ENCODE results near the gene TFAP2C. TPM values are rescaled to one million over a fixed set of nuclear protein-coding genes. Genes with fewer than 3 reads are reported as not detected.

Gene TFAP2C
- polyA plus RNA-seq, 1 donor (not counting 4 experiments of a cell fraction or from before 2014, with no cell fraction given) = 11.5 TPM

DNA sequence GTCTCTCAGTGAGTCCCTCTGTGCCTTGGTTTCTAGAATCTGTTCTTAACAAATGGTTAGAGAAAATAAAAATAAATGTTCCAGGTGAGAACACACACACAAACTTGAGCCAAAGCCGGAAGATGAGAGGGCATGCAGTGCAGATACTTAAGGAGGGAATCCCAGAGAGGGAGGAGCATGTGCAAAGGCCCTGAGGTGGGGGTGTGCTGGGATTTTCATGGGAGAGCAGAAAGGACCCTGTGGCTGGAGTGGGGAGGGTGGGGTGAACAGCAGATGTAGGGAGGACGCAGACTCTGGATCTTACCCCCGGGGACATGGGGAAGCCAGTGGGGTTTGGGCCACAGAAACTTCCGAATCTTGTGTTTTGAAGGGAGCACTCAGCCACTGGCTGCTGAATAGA, 17.5 kb downstream of the TFAP2C start:
- Histone ChIP-seq H3K9me1 (ENCODE audit: control insufficient read depth, extremely low read depth, insufficient read depth, low read length) (no peaks in the 10 kb centered on the region), H3K4me2 (ENCODE audit: control insufficient read depth, extremely low read depth, insufficient read depth, low read depth, low read length) (no peak overlapping the region), H3K36me3 (ENCODE audit: control insufficient read depth in 2 of 2, extremely low read depth in 1 of 2, insufficient read depth in 2 of 2, low read length in 2 of 2) (peaks cover 17 to 19% of the 10 kb centered on the region in 2 experiments), H4K20me1 (ENCODE audit: control insufficient read depth, extremely low read depth, insufficient read depth, low read length) (no peaks in the 10 kb centered on the region), H3K9me3 (ENCODE audit: control insufficient read depth, low read depth, low read length) (no peaks in the 10 kb centered on the region), H3K27me3 (ENCODE audit: control insufficient read depth, extremely low read depth, insufficient read depth, low read length) (no peaks in the 10 kb centered on the region), H3K4me1 (ENCODE audit: control insufficient read depth, extremely low read depth, insufficient read depth, low read length) (no peaks in the 10 kb centered on the region), H2AFZ (ENCODE audit: control insufficient read depth, low read length) (no peak overlapping the region), H3K9ac (ENCODE audit: control insufficient read depth, extremely low read depth, insufficient read depth, low read length) (no peak overlapping the region), H3K4me3 (ENCODE audit: control insufficient read depth in 2 of 3, extremely low read depth in 1 of 3, insufficient read depth in 2 of 3, low read depth in 1 of 3, low read length in 3 of 3) (no peak overlapping the region), H3K79me2 (ENCODE audit: control insufficient read depth, insufficient read depth, low read length) (peaks cover 2% of the 10 kb centered on the region), H3K27ac (ENCODE audit: control insufficient read depth, insufficient read depth, low read length) (no peak overlapping the region)
- FAIRE-seq (no peak), DNase-seq (ENCODE audit: low read depth, low spot score) (no peak)
- dilution Hi-C loops (cut with MboI; ENCODE audit: extremely low pct_ligation_motif_present, low sequenced_read_pairs) = no loop called here
- no peak for TF ChIP-seq CTCF (optimal IDR thresholded peaks at IDR 0.05 in 1 of 3, IDR thresholded peaks at IDR 0.05 in 1 of 3, conservative IDR thresholded peaks at IDR 0.05 in 1 of 3; ENCODE audit: extremely low read depth in 1 of 3, insufficient read depth in 2 of 3, low read length in 3 of 3)
- no peak for TF ChIP-seq EZH2 (IDR thresholded peaks at IDR 0.05; ENCODE audit: low read length)

DNA sequence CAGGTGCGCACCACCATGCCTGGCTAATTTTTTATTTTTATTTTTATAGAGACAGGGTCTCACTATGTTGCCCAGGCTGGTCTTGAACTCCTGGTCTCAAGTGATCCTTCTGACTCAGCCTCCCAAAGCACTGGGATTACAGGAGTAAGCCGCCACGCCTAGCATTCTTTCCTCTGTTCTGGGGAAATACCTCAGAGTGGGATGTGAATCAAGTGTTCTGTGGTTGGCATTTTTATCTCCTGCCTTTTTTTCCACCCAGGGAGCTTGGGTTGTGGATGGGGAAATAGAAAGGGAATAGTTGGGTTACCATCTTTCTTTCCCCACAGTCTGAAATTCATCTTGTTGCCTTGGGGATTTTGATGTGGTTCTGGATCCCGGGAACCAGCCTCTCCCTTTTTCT, 24.1 kb downstream of the TFAP2C start:
- H3K27ac ChIP-seq (ENCODE audit: control insufficient read depth, insufficient read depth, low read length) = no peak overlapping the region
- peaks cover 4% of the 10 kb centered on the region for H3K4me1 ChIP-seq (ENCODE audit: control insufficient read depth, extremely low read depth, insufficient read depth, low read length)
- no peak overlapping the region for H2AFZ ChIP-seq (ENCODE audit: control insufficient read depth, low read length)
- no peaks in the 10 kb centered on the region for H4K20me1 ChIP-seq (ENCODE audit: control insufficient read depth, extremely low read depth, insufficient read depth, low read length)
- H3K27me3 ChIP-seq (ENCODE audit: control insufficient read depth, extremely low read depth, insufficient read depth, low read length) = no peaks in the 10 kb centered on the region
- DNase-seq (ENCODE audit: low read depth, low spot score) = no peak
- TF ChIP-seq EZH2 (IDR thresholded peaks at IDR 0.05; ENCODE audit: low read length) = no peak
- no peak for TF ChIP-seq CTCF (optimal IDR thresholded peaks at IDR 0.05 in 1 of 3, IDR thresholded peaks at IDR 0.05 in 1 of 3, conservative IDR thresholded peaks at IDR 0.05 in 1 of 3; ENCODE audit: extremely low read depth in 1 of 3, insufficient read depth in 2 of 3, low read length in 3 of 3)
- peak overlapping the region; percentile 32 for H3K4me2 ChIP-seq (ENCODE audit: control insufficient read depth, extremely low read depth, insufficient read depth, low read depth, low read length)
- no peaks in the 10 kb centered on the region for H3K9me1 ChIP-seq (ENCODE audit: control insufficient read depth, extremely low read depth, insufficient read depth, low read length)
- no peak overlapping the region for H3K9ac ChIP-seq (ENCODE audit: control insufficient read depth, extremely low read depth, insufficient read depth, low read length)
- FAIRE-seq = no peak
- dilution Hi-C loops (cut with MboI; ENCODE audit: extremely low pct_ligation_motif_present, low sequenced_read_pairs) = no loop called here
- no peak overlapping the region for H3K4me3 ChIP-seq (ENCODE audit: control insufficient read depth in 2 of 3, extremely low read depth in 1 of 3, insufficient read depth in 2 of 3, low read depth in 1 of 3, low read length in 3 of 3)
- no peaks in the 10 kb centered on the region for H3K79me2 ChIP-seq (ENCODE audit: control insufficient read depth, insufficient read depth, low read length)
- H3K36me3 ChIP-seq (ENCODE audit: control insufficient read depth in 2 of 2, extremely low read depth in 1 of 2, insufficient read depth in 2 of 2, low read length in 2 of 2) = peaks cover 0 to 1% of the 10 kb centered on the region in 2 experiments
- H3K9me3 ChIP-seq (ENCODE audit: control insufficient read depth, low read depth, low read length) = no peaks in the 10 kb centered on the region

Measured in keratinocyte (primary cell).